SK-MEL-5 (cell line): ENCODE measurements around the gene BSN. TPM values are rescaled to one million over a fixed set of nuclear protein-coding genes. Genes with fewer than 3 reads are reported as not detected.

Experiments
- DNase-seq: peaks from one replicate; pipeline ENCODE4 v3.0.0-alpha.2; 2016; ENCODE audit warnings: low read depth, low spot score
- in situ Hi-C: cut with HindIII; loops from 2 replicates; pipeline ENCODE4 v1.10.0; 2016; ENCODE audit warnings: low sequenced_read_pairs, high pct_unique_total_duplicates, low pct_unique_long_range_greater_than_20kb
- total RNA-seq: library from RNA; depleted of rRNA; stranded (reverse); fragments of >200 nt; shearing (Covaris generic); gene quantifications from 2 replicates; pipeline ENCODE4 v1.2.3, GENCODE V29; 2014

The BSN gene
- total RNA-seq, 1 experiment from 2014 or later, result 0.40 TPM

DNA sequence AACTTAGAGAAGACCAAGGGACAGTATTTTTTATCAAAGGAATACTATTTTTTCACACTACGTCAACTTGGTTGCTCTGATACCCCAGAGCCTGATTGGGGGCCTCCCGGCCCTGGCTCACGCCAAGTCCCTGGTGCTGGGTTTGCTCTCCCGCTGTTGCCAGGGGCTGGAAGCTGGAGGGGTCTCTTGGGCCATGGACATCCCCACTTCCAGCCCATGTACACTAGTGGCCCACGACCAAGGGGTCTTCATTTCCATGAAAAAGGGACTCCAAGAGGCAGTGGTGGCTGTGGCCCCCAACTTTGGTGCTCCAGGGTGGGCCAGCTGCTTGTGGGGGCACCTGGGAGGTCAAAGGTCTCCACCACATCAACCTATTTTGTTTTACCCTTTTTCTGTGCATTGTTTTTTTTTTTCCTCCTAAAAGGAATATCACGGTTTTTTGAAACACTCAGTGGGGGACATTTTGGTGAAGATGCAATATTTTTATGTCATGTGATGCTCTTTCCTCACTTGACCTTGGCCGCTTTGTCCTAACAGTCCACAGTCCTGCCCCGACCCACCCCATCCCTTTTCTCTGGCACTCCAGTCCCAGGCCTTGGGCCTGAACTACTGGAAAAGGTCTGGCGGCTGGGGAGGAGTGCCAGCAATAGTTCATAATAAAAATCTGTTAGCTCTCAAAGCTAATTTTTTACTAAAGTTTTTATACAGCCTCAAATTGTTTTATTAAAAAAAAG lies 20.3 kb upstream of the BSN start:
- DNase-seq, result no peak
- in situ Hi-C loops, result no loop called here

DNA sequence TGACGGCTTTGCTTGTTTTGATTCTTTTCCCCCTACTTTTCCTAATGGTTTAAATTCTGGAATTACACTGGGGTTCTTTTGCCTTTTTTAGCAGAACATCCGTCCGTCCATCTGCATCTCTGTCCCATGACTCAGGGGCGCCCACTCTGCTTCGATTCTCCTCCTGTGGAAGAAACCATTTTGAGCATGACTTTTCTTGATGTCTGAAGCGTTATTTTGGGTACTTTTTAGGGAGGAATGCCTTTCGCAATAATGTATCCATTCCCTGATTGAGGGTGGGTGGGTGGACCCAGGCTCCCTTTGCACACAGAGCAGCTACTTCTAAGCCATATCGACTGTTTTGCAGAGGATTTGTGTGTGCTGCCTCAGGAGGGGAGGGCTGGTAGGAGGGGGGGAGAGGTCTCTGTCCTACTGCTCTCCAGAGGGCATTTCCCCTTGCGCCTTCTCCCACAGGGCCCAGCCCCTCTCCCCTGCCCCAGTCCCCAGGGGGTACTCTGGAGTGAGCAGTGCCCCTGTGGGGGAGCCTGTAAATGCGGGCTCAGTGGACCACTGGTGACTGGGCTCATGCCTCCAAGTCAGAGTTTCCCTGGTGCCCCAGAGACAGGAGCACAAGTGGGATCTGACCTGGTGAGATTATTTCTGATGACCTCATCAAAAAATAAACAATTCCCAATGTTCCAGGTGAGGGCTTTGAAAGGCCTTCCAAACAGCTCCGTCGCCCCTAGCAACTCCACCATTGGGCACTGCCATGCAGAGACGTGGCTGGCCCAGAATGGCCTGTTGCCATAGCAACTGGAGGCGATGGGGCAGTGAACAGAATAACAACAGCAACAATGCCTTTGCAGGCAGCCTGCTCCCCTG lies 19.5 kb upstream of the BSN start:
- in situ Hi-C loops, result no loop called here
- no peak for DNase-seq

DNA sequence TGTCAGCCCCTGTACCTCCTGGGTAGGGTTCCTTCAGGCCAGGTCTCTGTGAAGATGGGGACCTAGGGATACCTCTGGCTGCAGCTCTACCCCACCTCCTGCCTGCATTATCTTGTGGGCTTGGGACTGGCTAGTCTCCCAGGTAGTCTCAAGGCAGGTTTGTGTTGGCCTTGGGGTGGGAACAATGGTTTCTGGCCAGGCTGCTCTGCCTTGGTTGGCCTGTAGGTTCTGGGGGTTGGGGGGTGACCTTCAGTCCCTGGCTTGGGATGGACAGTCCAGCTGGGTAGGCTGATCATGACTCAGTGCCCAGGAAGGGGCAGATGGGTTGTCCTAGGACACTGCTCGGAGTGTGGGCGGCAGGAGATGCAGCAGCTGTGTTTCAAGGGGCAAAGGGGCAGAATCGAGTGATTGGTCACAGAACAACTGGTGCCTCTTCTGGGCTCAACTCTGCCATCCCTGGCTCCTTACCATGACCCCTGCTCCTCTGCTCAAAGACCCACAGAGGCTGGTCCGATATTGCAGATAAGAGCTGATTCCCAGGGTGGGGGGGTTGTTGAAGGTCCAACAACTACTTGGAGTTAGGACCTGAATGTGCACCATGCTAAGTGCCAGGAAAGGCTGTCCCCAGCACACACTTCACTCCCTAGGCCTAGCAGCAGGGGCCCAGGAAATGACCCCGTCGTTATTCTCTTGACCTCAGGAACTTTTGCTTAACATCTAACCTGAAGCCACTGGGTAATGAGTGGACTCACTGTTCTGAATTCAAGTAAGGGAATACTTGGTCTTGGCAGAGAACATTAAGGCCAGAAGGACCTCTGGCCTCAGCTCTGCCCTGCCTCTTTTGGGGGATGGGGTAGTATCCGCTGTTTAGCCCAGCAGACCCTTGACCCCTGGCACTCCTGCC lies 18.1 kb upstream of the BSN start:
- in situ Hi-C loops, result no loop called here
- no peak for DNase-seq

DNA sequence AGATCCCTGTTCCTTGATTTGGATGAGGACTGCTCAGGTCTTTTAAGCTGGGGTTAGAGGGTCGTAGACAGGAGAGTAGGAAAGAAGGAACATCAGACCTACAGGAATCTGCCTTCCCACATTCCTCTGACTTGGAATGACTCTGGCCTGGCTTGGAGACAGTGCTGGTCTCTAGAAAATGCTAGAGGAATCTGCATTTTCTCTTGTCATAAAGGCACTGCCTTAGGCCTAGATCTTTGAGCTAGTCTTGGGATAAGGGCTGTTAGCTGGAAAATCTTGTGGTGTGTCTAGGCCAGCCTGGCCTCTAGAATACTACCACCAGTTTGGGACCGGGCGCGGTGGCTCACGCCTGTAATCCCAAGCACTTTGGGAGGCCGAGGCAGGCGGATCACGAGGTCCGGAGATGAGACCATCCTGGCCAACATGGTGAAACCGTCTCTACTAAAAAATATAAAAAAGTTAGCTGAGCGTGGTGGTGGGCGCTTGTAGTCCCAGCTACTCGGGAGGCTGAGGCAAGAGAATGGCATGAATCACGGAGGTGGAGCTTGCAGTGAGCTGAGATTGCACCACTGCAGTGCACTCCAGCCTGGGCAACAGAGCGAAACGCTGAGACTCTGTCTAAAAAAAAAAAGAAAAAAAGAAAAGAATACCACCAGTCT lies 17.3 kb upstream of the BSN start:
- DNase-seq, result no peak
- in situ Hi-C loops, result no loop called here

DNA sequence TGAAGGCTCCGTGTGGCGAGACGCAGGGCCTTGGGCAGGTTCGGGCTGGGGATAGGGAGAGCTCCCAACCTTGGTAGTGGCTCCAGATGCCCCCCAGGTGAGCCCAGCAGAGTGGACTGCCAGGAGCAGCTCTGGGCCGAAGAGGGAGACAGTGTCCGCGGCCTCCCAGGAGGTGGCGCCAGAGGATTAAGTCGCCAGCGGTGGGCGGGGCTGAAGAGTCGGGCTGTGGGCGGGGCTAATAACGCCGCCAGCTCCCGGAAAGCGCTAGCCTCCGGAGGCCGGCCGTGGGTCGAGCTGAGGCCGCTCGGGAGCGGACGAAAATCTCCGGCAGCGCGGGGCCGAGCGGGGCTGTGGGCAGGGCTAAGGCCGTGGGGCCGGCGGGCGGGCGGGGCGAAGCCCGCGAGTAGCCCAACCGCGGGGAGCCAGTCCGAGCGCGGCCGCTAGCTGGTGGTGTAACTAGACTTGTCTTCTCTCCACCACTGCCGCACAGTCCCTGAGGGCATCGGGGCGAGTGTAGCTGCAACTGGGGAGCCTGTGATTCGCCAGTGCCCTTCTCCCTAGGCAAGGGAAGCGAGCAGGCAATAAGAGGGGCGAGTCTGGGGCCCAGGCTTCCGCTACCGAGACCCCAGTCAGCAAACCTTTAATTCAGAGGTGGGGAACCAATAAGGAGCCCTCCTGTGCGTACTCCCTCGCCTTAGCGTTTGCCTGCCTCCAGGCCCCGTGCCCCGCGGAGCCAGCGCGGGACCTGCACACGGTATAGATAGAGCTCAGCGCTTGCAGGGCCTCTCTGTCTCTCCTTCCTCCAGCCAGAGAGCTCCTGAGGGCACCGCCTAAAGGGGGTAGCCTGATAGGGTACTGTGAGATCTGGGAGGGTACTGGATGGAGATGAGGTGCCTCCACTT lies 14.4 kb upstream of the BSN start:
- DNase-seq, result peak; percentile 92
- in situ Hi-C loops, result no loop called here

DNA sequence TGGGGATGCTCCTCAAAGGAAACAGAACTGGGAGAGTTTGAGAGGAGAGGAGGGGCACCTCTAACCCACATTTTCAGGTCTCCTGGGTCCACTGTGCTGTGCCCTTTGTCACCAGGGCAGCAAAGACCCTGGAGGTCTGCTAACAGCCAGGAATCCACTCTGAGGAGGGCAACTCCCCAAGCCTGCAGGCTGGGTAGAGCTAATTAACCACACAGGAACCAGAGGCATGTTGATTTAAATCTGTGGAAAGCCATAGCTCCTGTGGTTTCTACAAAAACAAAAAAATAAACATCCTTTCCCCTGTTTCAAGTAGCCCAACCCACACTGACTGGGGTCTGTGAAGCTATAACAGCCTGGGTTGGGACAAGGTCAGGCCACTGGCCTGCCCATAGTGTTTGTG lies 2.2 kb upstream of the BSN start:
- no peak for DNase-seq
- in situ Hi-C loops, result no loop called here

DNA sequence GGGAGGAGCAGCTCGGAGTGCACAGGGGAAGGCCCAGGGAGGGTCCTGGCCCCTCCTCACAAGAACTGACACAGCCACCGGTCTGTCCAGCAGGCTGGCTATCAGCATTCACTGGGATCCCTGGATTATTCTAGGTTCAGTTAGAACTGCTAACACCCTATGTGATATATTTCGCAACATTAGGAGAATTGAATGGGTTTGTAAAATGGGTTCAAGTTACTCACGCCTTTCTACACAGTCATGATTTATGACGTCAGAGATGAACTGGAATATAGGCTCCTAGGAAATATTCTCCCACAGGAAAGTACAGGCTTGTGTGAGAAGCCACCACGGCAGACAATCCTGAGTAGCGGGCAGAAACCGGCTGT lies 969 bp upstream of the BSN start:
- in situ Hi-C loops, result no loop called here
- DNase-seq, result no peak

DNA sequence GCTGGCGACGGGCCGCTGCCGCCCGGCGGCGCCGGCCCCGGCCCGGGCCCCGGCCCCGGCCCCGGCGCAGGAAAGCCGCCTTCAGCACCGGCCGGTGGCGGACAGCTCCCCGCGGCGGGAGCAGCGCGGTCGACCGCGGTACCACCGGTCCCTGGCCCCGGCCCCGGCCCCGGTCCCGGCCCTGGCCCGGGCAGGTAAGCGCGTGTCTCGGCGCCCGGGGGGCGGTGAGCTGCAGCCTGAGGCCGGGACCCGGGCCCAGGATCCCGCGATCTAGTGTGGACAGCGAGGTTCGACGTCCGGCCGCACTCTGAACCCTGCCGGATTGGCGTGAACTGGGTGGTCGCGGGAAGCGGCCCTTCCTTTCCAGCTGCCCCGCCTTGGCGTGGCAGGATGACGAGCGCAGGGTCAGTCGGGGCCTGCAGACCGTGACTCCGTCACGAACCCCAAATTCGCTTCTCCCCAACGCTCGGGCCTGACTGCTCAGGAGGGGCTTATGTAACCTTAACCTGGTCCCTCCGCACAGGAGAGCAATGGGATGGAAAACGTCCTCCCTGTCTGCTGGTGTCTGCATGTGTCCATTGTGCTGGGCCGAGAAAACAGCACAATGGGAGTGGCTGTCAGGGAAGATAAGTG lies 472 bp downstream of the BSN start:
- in situ Hi-C loops, result no loop called here

DNA sequence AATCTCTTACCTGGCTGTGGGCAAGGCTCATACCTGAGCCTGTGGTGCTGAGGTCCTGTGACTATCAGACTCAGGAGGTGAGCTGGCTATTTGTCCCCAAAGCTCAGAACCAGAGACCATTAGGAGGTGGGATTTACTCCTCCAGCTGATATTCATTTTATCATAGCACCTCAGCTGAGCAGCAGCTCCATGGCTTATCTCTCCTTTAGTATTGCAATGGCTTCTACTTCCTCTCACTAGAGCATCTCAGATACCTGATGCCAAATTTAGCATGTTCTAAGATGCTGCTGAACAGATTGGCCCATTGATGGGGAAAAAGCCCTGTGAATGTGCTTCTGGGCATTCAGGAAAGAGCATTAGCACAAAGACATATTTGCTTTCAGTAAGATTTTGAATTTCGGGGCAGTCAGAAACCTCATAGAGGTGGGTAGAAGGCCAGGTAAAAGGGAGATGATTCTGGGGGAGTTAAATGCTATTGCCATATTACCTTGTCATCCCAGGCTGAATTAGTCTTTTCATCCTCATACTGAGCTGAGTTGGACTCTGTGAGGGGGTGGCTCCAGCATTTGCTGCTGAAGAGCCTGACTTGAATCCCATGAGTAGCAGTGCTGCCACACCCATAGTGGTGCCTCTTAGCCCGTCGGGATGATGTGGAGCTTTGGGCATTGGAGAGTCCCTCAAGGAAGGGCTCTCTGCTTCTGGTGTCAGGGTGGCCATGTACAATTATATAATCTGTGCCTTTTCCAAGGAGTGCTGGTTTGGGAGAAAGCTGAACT lies 2.4 kb downstream of the BSN start:
- in situ Hi-C loops, result no loop called here
- no peak for DNase-seq

More for the DNA sequence above, 472 bp downstream of the BSN start:
- DNase-seq, result no peak

DNA sequence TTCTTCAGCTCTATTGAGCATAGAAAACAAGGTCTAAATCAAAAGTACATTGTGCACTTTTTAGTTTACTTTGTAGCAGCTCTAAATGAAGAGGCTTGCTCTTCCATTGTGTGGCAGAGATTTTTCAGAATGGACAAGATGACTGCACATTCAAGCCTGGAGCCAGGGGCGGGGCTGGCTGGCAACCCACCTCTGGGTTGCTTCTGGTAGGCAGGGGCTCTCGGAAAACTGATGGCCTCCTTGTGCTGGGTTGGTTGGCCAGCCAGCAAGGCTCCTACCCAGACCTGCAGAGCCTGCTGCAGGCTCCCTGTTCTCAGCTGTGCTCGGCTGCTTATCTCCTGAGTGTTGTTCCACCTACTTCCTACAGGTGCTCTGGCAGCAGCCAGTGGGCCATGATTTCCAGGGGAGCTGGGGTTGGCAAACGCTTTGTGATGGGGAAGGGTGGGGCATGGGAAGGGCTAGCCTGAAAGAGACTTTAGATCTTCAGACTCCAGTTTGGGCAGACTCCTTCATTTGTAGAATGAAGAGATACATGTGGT lies 8.8 kb downstream of the BSN start:
- in situ Hi-C loops, result no loop called here
- no peak for DNase-seq

DNA sequence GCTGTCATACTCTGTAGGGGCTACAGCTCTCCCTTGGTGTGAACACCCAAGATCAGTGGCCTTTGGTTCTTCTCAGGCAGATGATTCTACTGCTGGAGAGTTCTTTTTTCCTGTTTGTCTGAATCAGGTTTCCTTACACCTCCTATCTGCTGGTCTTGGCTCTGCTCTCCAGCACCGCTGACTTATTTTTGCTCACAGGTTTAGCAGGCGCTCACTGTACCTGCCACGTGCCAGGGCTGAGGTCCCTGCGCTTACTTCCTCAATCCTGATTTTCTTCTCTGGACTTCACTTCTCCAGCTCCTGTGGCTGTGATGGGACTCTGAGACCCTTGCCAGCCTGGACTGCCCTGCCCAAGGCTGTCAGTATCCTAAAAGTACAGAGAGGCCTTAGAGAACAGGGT lies 9.5 kb downstream of the BSN start:
- DNase-seq, result no peak

DNA sequence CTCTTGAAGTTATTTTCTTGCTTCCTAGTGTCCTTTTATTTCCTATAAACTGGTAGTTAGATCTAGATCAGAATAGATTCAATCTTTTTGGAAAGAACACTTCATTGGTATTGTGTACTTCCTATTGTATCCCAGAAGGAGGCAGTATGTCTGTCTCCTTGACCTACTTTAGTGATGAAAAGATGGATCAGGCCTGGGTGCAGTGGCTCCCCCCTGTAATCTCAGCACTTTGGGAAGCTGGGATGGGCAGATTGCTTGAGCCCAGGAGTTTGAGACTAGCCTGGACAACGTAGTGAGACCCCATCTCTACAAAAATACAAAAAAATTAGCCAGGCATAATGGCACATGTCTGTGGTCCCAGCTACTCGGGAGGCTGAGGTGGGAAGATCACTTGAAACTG lies 12.0 kb downstream of the BSN start:
- in situ Hi-C loops, result no loop called here
- peak; percentile 49 for DNase-seq

More for the DNA sequence above, 9.5 kb downstream of the BSN start:
- in situ Hi-C loops, result no loop called here

DNA sequence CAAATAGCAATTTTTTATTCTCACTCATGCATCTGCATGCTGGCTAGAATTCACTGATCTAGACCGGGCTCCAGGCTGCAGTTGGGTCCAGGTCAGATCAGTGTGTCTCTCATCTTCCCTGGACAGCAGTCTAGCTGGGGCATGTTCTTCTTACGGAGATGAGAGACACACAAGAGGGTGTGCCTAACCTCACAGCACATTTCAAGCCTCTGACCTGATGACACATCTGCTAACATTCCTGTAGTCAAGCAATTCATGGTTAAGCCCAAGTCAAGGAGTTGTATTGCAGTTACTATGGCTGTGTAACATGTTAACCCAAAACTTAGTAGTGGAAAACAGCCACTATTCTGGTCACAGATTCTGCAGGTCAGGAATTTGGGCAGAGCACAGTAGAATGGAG lies 13.1 kb downstream of the BSN start:
- no peak for DNase-seq
- in situ Hi-C loops, result no loop called here

DNA sequence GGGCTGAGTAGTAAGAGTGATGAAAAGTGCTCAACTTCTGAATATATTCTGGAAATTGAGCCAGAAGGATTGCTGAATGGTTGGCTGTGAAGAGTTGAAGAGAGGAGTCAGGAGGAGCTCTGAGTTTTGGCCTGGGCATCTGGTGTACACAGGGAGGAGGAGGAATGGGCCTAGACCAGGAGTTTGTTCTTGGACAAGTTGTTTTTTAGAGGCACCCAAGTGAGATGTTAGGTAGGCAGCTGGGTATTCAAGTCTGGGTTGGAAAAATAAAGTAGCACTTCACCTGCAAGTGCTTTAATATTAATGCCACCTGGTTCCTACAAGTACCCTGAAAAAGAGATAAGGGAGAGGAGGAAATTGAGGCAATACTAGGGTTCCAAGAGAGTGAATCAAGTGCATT lies 14.7 kb downstream of the BSN start:
- no peak for DNase-seq
- in situ Hi-C loops, result no loop called here

DNA sequence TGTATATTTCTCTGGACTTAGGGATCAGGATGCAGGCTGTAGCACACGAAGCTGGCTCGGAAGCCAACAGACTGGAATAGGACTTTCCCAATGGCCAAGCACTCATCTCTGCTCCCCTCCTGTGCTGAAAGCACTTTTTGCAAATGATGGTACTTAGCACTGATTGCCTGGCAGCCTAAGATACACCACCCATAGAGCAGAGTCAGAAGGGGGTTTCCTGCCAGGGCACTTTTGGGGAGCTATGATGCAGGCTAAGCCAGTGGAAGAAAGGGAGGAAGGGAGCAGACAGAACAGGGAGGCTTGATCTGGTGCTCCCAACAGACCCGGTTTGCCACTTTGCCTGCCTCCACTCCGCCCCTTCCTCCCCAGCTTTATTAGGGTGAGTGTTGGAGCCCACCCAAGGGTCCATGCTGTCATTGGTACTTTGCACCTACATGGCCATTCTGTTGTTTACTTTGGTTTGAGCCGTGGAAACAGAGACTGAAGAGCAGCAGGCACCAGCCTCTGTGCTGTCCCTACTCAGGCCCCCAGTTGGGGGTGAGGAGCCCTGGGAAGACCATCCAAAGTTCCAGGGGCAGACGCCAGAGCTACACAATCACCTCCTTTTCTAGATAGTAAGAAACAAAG lies 15.9 kb downstream of the BSN start:
- no peak for DNase-seq
- in situ Hi-C loops, result no loop called here
